ENCODE data around the gene LIN28A.
"Not testable (repeated sequence)": the region's sequence is repeated elsewhere in the genome, so short reads cannot be mapped to it uniquely, and the experiment has no call there.

The LIN28A gene

GRCh38 chr1:26410706-26411623, at the start of gene LIN28A:
Gene LIN28A (plus strand): TSS chr1:26410817. CDS start chr1:26410892, 75 bp downstream.
- Mint-ChIP-seq H3K4me1 (ENCODE audit: low read depth) (peaks cover 26% of the 10 kb centered on the region), H3K27ac (no peak within 1 kb of the TSS), H3K4me3 (no peak within 1 kb of the TSS), H3K27me3 (peaks cover 54% of the 10 kb centered on the region), H3K9me3 (no peaks in the 10 kb centered on the region), H3K36me3 (ENCODE audit: low read depth) (no peaks in the 10 kb centered on the region)
- DNase-seq = no peak

- Mint-ChIP-seq H3K4me1 (ENCODE audit: low read depth) (peaks cover 44% of the 10 kb centered on the region), H3K9me3 (no peaks in the 10 kb centered on the region), H3K27me3 (peaks cover 20% of the 10 kb centered on the region), H3K36me3 (ENCODE audit: low read depth) (no peaks in the 10 kb centered on the region), H3K4me3 (no peak overlapping the region), H3K27ac (no peak overlapping the region)
- DNase-seq = no peak
Observed at GRCh38 chr1:26361605-26362122, 49.0 kb upstream of the LIN28A start.

- H3K4me1 Mint-ChIP-seq (ENCODE audit: low read depth) = peaks cover 47% of the 10 kb centered on the region
- H3K9me3 Mint-ChIP-seq = no peaks in the 10 kb centered on the region
- no peak overlapping the region for H3K4me3 Mint-ChIP-seq
- no peak overlapping the region for H3K27ac Mint-ChIP-seq
- no peaks in the 10 kb centered on the region for H3K36me3 Mint-ChIP-seq (ENCODE audit: low read depth)
- H3K27me3 Mint-ChIP-seq = peaks cover 20% of the 10 kb centered on the region
- no peak for DNase-seq
Observed at GRCh38 chr1:26362331-26362730, 48.3 kb upstream of the LIN28A start.

GRCh38 chr1:26363549-26364448, 46.8 kb upstream of the LIN28A start:
- no peak overlapping the region for H3K27ac Mint-ChIP-seq
- H3K4me3 Mint-ChIP-seq = no peak overlapping the region
- peak; percentile 89 for DNase-seq
- H3K27me3 Mint-ChIP-seq = peaks cover 20% of the 10 kb centered on the region
- H3K4me1 Mint-ChIP-seq (ENCODE audit: low read depth) = peaks cover 46% of the 10 kb centered on the region
- H3K36me3 Mint-ChIP-seq (ENCODE audit: low read depth) = no peaks in the 10 kb centered on the region
- H3K9me3 Mint-ChIP-seq = no peaks in the 10 kb centered on the region

GRCh38 chr1:26364956-26365355, 45.7 kb upstream of the LIN28A start:
- Mint-ChIP-seq H3K27me3 (peaks cover 18% of the 10 kb centered on the region), H3K27ac (no peak overlapping the region), H3K36me3 (ENCODE audit: low read depth) (no peaks in the 10 kb centered on the region), H3K4me3 (no peak overlapping the region), H3K4me1 (ENCODE audit: low read depth) (peaks cover 38% of the 10 kb centered on the region), H3K9me3 (no peaks in the 10 kb centered on the region)
- no peak for DNase-seq

- DNase-seq = no peak
- H3K27me3 Mint-ChIP-seq = no peaks in the 10 kb centered on the region
- peaks cover 48% of the 10 kb centered on the region for H3K4me1 Mint-ChIP-seq (ENCODE audit: low read depth)
- no peak overlapping the region for H3K27ac Mint-ChIP-seq
- H3K9me3 Mint-ChIP-seq = no peaks in the 10 kb centered on the region
- H3K4me3 Mint-ChIP-seq = no peak overlapping the region
- H3K36me3 Mint-ChIP-seq (ENCODE audit: low read depth) = no peaks in the 10 kb centered on the region
Observed at GRCh38 chr1:26367441-26367840, 43.2 kb upstream of the LIN28A start.

GRCh38 chr1:26368006-26368405, 42.6 kb upstream of the LIN28A start:
- no peak overlapping the region for H3K27ac Mint-ChIP-seq
- DNase-seq = no peak
- no peaks in the 10 kb centered on the region for H3K27me3 Mint-ChIP-seq
- peaks cover 54% of the 10 kb centered on the region for H3K4me1 Mint-ChIP-seq (ENCODE audit: low read depth)
- H3K36me3 Mint-ChIP-seq (ENCODE audit: low read depth) = no peaks in the 10 kb centered on the region
- no peaks in the 10 kb centered on the region for H3K9me3 Mint-ChIP-seq
- no peak overlapping the region for H3K4me3 Mint-ChIP-seq

GRCh38 chr1:26368486-26368885, 42.1 kb upstream of the LIN28A start:
- Mint-ChIP-seq H3K4me1 (ENCODE audit: low read depth) (peaks cover 54% of the 10 kb centered on the region), H3K27ac (no peak overlapping the region), H3K27me3 (no peaks in the 10 kb centered on the region), H3K4me3 (no peak overlapping the region), H3K36me3 (ENCODE audit: low read depth) (no peaks in the 10 kb centered on the region), H3K9me3 (no peaks in the 10 kb centered on the region)
- no peak for DNase-seq

GRCh38 chr1:26370591-26371382, 39.8 kb upstream of the LIN28A start:
- H3K9me3 Mint-ChIP-seq = no peaks in the 10 kb centered on the region
- H3K27ac Mint-ChIP-seq = peak overlapping the region; percentile 59
- no peaks in the 10 kb centered on the region for H3K36me3 Mint-ChIP-seq (ENCODE audit: low read depth)
- H3K27me3 Mint-ChIP-seq = no peaks in the 10 kb centered on the region
- H3K4me3 Mint-ChIP-seq = no peak overlapping the region
- no peak for DNase-seq
- H3K4me1 Mint-ChIP-seq (ENCODE audit: low read depth) = peaks cover 67% of the 10 kb centered on the region

GRCh38 chr1:26372039-26372438, 38.6 kb upstream of the LIN28A start:
- Mint-ChIP-seq H3K27ac (peak overlapping the region; percentile 63), H3K36me3 (ENCODE audit: low read depth) (no peaks in the 10 kb centered on the region), H3K27me3 (no peaks in the 10 kb centered on the region), H3K4me1 (ENCODE audit: low read depth) (peaks cover 76% of the 10 kb centered on the region), H3K4me3 (no peak overlapping the region), H3K9me3 (peaks cover 3% of the 10 kb centered on the region)
- DNase-seq = no peak

- H3K4me3 Mint-ChIP-seq; H3K9me3 Mint-ChIP-seq; H3K27me3 Mint-ChIP-seq; H3K36me3 Mint-ChIP-seq (ENCODE audit: low read depth); DNase-seq: not testable (repeated sequence)
- peak within 1 kb of the TSS; percentile 63 for H3K27ac Mint-ChIP-seq
- peaks cover 79% of the 10 kb centered on the region for H3K4me1 Mint-ChIP-seq (ENCODE audit: low read depth)
Observed at GRCh38 chr1:26372611-26373010, 38.0 kb upstream of the LIN28A start, which contains the start of gene ZNF683. Gene ZNF683 (minus strand): TSS chr1:26372750. CDS start chr1:26368571, 4,179 bp downstream.

GRCh38 chr1:26373281-26373680, 37.3 kb upstream of the LIN28A start:
- Mint-ChIP-seq H3K9me3 (peaks cover 3% of the 10 kb centered on the region), H3K36me3 (ENCODE audit: low read depth) (no peaks in the 10 kb centered on the region), H3K4me1 (ENCODE audit: low read depth) (peaks cover 86% of the 10 kb centered on the region), H3K27me3 (no peaks in the 10 kb centered on the region), H3K27ac (peak overlapping the region; percentile 63), H3K4me3 (no peak overlapping the region)
- DNase-seq = no peak

- H3K27me3 Mint-ChIP-seq = no peaks in the 10 kb centered on the region
- DNase-seq = no peak
- peaks cover 87% of the 10 kb centered on the region for H3K4me1 Mint-ChIP-seq (ENCODE audit: low read depth)
- peaks cover 3% of the 10 kb centered on the region for H3K9me3 Mint-ChIP-seq
- no peak overlapping the region for H3K4me3 Mint-ChIP-seq
- H3K36me3 Mint-ChIP-seq (ENCODE audit: low read depth) = no peaks in the 10 kb centered on the region
- H3K27ac Mint-ChIP-seq = peak overlapping the region; percentile 63
Observed at GRCh38 chr1:26373789-26374188, 36.8 kb upstream of the LIN28A start.

- H3K27ac Mint-ChIP-seq = peak overlapping the region; percentile 63
- not testable (repeated sequence) for DNase-seq; H3K4me3 Mint-ChIP-seq; H3K9me3 Mint-ChIP-seq; H3K27me3 Mint-ChIP-seq; H3K36me3 Mint-ChIP-seq (ENCODE audit: low read depth)
- peaks cover 92% of the 10 kb centered on the region for H3K4me1 Mint-ChIP-seq (ENCODE audit: low read depth)
Observed at GRCh38 chr1:26374361-26374760, 36.3 kb upstream of the LIN28A start.
